OCI-LY3 (cell line): ENCODE measurements around the gene SAMD4B.

ENCODE experiments used
- CTCF ChIP-seq: fragments of 200-600, 300-600 bp; sonication (generic); IDR thresholded peaks from 2 replicates; pipeline ENCODE4 v1.5.1; 2014; ENCODE audit warnings: antibody characterized with exemption, low read length, low read depth
- EZH2phosphoT487 ChIP-seq: fragments of 200-600 bp; shearing (Covaris generic); IDR thresholded peaks from 2 replicates; pipeline ENCODE4 v1.6.1; 2018; ENCODE audit warnings: antibody characterized with exemption, mixed run types, low read depth

- TF ChIP-seq CTCF (no peak), EZH2phosphoT487 (no peak)
These were observed 58.9 kb downstream of the SAMD4B start for GRCh38 chr19:39401070-39401548.
